ENCODE measurements around the gene MZT2B.
"Not testable (repeated sequence)": the region's sequence is repeated elsewhere in the genome, so short reads cannot be mapped to it uniquely, and the experiment has no call there.

The MZT2B gene

DNA sequence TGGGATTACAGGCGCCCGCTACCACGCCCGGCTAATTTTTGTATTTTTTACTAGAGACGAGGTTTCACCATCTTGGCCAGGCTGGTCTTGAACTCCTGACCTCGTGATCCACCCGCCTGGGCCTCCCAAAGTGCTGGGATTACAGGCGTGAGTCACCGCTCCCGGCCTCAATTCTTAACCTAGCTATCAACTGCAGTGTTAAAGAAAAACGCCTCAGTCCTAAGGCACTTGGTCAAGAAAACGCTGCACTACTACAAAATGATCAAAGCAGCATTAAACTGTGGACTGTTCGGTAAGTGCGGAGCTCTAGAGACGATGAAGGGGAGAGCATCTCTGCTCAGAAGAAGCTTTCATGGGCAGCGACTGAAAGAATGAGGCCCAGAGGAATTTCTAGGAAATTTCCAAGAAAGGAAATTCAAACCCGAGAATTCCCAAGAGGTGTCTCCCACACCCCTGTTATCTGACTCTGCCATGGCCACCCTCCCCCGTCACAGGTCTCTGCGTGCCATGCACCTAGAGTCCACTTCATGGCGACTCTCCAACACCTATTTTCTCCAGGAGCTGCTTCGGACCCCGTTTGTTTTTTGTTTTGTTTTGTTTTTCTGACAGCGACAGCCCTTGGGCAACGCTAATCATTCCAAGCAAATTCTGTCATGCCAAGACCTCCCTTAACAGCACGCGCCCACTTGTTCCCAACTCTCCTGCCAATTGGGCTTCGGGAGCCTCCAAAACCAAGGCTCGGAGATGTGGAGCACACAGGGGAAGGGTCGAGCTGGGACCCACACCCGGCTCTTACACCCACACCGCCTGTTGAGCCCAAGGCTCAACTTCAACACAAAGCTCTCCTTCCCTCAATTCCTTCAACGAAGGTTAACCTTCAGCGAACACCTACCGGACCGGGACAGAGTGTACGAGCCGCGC lies 1.4 kb upstream of the MZT2B start:
- not testable (repeated sequence) for DNase-seq

DNA sequence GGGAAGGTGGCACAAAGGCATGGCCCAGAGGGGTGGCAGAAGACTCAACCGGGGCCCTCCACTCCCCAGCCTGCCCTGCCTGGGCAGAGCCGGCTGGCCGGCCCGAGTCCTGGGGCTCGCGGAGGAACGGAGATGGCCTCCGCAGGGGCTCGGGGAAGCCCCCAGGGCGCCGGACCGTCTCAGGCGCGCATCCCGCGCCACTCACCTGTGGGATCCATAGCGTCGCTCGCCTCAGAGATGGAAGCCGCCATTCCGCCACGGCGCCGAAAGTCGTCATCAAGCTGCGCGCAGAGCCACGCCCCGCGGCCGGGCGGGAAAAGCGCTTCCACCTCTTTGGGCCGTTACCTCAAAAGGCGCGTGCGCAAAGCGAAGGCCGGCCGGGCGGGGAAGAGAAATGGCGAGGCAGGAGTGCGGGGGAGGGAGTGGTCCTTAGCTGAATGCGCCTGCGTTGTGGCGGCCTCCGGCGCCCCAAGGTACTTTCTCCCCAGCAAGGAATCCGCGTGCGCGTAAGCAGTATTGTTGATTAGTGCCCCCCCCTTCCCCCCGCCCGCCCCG lies 660 bp upstream of the MZT2B start, which contains the start of gene SMPD4:
TSS of gene SMPD4 (minus strand) at position 278 of the 555 bp plus-strand sequence. CDS start 5,010 bp downstream, outside the sequence.
- peak; percentile 98 for DNase-seq

DNA sequence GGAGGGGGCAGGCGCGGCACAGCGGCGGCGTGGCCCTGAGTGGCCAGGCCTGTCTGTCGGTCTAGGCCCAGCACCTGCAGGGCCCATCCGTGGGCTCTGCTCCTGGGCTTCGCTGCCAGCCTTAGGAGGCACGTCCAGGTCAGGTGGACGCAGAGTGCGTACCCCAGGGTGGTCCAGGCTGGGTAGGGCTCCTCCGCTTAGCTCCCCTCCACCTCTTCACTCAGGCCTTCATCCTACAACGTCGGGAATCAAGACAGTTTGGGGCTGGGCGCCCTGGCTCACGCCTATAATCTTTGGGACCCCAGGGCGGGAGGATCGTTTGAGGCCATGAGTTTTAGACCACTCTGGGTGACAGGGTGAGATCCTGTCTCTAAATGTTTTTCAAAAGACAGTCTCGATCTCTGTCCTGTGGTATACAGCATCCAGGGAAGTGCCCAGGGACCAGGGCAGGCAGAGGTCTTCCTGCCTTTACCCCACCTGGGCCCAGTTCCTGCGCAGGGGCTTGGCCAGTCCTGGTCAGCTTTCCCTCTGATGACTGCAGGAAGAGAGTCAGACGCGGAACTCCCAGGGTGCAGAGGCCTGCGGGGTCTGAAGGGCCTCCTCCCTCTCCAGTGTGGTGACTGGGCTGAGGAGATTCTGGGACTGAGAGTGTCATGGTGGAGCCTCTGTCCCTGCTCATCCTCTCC lies 907 bp downstream of the MZT2B start:
- not testable (repeated sequence) for DNase-seq

- peak; percentile 35 for DNase-seq
Measured at GRCh38 chr2:130183512-130184373, 1.7 kb downstream of the MZT2B start.

- no peak for DNase-seq
Measured at GRCh38 chr2:130185436-130185835, 3.4 kb downstream of the MZT2B start.

- no peak for DNase-seq
Measured at GRCh38 chr2:130185896-130186295, 3.8 kb downstream of the MZT2B start.

DNA sequence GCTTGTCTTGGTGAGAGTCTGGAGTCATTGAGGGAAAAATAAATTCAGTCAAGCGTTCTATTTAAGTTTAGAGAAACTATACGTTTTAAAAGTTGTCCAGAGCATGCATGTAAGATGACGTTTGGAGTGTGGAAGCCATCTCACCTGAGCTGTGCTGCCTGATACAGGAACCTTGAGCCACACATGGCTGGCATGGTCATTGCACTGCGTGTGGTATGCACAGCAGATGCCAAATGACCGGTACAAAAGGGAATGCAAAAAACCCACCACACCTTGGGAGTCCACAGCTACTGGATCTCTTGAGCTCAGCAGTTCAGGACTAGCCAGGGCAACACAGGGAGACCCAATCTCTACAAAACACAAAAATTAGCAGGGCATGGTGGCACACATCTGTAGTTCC lies 4.3 kb downstream of the MZT2B start:
- no peak for DNase-seq

DNA sequence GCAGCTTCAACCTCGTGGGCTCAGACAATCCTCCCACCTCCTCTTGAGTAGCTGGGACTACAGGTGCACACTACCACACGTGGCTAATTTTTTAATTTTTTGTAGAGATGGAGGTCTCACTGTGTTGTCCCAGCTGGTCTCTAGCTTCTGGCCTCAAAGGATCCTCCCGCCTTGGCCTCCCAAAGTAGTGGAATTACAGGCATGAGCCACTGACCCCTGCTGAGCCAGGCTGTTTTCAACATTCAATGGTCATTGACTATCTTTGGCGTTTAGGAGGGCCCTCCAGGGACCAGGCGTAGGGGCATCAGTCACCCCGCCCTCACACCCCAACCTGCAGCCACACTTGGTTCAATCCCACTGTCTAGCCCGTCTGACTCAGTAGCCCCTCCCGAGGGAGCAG lies 5.2 kb downstream of the MZT2B start:
- DNase-seq, result no peak

DNA sequence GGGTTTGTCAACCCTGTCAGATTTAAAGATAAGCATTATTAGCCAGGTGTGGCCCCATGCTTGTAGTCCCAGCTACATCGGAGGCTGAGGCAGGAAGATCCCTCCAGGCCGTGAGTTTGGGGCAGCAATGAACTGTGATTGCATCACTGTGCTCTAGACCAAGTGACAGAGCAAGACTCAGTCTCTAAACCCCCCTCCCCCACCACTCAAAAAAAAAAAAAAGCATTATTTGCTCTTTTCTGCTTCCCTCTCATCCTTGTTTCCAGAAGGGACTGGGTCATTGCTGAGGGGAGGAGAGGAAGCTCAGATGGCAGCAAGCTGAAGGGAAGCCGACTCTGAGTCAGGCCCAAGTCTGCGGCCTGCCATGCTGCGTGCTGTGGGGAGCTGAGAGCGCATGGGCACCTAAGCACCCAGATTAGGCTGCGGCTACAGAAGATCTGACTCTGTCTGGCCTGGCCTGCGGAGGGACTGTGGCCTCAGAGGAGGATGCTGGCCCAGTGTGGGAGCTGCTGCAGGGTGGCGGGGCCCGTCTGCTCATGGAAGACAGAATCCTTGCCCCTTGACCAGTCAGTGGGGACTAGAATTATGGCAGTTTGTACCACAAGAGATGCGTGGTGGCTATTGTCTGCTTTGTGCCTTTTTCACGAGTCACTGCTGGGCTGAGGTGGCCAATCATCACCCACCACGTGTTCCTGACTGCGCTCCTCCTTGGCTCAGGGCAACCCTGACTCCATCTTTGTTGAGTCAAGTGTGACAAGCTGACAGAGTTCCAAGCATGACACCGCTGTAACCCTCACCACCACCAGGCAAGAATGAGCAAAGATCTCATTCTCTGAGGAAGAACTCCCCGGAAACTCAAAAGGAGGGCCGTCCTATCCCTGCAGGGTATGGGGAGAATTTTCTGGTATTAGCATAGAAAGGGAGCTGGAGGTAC lies 6.1 kb downstream of the MZT2B start:
- not testable (repeated sequence) for DNase-seq

DNA sequence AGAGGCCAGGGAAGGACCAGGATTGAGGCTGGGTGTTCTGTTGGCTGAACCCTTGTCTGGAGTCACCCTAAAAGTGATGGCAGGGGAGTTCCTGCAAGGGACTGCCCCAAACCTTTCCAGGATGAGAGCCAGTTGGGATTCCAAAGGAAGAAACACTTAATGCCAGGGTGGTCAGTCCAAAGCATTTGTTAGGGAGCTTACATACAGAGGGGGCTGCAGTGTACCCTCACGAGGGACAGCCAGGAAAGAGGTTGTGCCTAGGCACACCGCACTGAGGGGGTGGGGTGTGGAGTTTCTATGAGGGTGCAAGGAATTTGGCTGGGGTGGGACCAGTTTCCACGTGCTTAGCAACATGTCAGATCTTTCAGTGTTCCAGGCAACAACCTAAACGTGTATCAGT lies 6.9 kb downstream of the MZT2B start:
- not testable (repeated sequence) for DNase-seq

GRCh38 chr2:130190237-130190636 lies 8.2 kb downstream of the MZT2B start:
- DNase-seq, result no peak

DNA sequence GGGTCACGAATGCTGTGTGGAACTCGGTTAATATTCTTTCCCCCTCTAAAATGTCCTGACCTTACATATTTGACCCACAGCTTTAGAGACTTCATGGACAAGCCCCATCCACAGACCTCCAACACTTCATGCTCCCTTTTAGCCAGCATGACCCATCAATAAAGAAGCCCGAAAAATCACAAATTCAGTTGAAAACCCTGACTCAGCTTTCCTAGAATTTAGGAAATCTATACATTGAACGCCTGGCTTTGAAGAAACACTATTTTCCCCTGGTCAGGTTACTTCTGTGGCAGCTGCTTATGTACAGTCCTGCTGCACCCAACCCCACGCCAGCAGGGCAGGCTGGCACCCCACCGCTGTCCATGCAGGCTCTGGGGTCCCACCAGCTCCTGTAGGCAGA lies 9.3 kb downstream of the MZT2B start:
- not testable (repeated sequence) for DNase-seq

GRCh38 chr2:130192451-130192850 lies 10.4 kb downstream of the MZT2B start:
- not testable (repeated sequence) for DNase-seq

GRCh38 chr2:130193824-130194223 lies 11.8 kb downstream of the MZT2B start:
- DNase-seq, result not testable (repeated sequence)

- not testable (repeated sequence) for DNase-seq
Measured at GRCh38 chr2:130195089-130195635, 13.1 kb downstream of the MZT2B start.

DNA sequence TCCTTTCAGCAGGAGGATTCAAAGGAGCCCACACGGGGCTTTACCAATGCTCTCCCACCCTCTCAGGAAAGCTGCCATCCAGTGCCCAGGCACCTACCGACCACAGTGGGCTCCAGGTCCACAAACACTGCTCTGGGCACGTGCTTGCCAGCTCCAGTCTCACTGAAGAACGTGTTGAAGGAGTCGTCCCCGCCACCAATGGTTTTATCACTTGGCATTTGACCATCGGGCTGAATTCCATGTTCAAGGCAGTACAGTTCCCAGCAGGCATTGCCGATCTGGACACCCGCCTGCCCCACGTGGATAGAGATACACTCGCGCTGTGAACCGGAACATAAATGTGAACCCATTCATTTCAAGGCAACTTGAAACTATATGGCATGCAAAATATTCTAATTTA lies 14.0 kb downstream of the MZT2B start:
- DNase-seq, result not testable (repeated sequence)

DNA sequence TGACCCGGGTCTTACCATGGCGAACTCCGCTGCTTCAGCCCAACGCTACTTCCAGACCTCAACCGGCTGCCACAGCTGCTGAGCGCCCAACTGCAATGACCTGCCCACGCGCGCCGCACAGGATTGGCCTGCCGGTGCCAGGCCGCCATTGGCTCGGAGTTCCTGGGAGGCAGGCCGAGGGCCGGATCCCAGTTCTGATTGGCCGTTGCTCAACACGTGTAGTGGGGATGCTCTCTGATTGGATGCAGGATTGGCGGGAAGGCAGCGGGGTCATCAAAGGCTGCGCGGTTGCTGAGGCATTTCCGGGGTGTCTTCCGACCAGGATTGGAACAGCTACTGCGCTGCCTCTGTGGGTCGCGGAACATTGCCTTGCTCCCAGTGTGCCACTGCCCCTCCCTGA lies 16.3 kb downstream of the MZT2B start, which contains the start of gene TUBA3E:
TSS of gene TUBA3E (minus strand) at position 97 of the 400 bp plus-strand sequence. CDS start at position 18, 79 bp downstream.
- no peak for DNase-seq

DNA sequence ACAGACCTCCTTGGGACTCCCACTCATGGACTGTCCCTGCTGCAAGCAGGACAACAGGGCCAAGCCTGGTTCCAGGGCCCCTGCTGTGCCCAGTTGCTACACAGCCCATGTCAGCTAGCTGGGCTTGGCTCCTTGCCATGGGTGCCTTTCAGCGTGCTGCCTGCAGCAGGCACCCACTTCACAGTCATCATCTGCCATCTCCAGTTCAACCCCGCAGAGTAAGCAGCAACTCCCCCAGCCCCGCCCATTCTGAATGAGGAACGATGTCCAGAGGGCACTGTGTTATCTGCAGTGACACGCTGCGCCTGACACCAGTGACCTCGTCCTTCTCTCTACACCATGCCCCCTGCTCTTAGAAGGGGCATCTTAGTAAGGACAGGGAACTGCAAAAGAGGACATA lies 20.5 kb downstream of the MZT2B start:
- not testable (repeated sequence) for DNase-seq

- DNase-seq, result not testable (repeated sequence)
Measured at GRCh38 chr2:130203150-130203549, 21.1 kb downstream of the MZT2B start.

DNA sequence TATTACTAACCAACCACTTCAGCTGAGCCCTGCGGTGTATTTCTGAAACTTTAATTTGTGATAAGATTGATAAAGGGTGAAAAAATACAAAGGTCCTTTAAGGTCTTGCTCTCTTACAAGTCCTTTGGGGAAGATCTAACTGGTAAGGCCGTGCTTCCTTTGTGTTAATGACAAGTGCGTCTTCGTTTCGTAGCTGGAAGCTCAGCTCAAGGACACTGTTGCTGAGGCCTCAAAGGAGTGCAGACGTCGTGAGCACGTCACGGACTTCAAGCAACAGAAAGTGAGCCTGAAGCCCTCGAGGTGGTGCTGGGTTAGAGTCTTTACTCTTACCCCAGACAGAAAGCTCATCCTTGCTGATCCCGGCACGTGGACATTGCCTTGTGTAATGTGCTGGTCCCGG lies 25.0 kb downstream of the MZT2B start:
- not testable (repeated sequence) for DNase-seq

DNA sequence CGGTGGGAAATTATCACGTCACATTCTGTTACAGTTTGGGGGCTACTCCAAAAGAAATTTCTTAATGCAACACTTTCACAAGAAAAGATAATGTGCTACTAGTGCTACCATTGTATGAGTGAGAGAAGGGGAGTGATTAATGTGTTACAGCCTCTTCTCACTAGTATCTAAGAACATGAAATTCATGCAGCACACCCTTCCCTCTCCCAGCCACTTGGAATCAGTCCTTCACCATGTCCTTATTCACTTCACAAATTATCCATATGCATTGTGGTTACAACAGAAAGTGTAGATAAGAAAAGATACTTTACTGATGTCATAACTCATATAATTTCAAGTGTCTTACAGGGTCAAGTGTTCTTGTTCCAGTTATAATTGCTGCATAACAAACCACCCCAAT lies 37.1 kb downstream of the MZT2B start:
- not testable (repeated sequence) for DNase-seq
